HG03457 (cell line): ENCODE measurements around the gene MTCL1.

ENCODE experiments used
- ATAC-seq: cut with Tn5 transposase; IDR thresholded peaks from one replicate; pipeline ENCODE4 v1.9.1; 2021; ENCODE audit warnings: moderate number of reproducible peaks; ENCODE audit not compliant: unreplicated experiment

Gene MTCL1

DNA sequence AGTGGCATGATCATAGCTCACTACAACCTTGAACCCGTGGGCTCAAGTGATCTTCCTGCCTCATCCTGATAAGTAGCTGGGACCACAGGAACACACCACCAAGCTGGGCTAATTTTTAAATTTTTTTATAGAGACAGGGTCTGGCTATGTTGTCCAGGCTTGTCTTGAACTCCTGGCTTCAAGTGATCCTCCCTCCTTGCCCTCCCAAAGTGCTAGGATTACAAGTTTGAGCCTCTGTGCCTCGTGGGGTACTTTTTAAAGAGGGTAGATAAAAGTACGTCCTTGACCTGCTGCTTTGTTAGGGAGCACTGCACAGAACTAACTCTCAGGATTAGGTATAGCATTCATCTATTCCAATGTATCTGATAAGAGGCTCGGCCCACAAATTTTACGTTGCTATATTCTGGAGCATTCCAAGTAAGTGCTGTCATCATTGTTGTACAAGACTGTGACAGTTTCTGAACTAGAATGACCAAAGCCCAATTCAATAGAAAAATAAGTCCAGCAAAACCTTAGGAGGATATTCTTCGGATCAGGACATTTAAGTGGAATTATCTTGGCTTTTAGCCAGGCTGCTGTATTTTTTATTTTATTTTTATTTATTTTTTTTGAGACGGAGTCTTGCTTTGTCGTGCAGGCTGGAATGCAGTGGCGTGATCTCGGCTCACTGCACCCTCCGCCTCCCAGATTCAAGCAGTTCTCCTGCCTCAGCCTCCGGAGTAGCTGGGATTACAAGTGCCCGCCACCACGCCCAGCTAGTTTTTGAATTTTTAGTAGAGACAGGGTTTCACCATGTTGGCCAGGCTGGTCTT is 4.1 kb downstream of the MTCL1 start:
- ATAC-seq: no peak

GRCh38 chr18:8711736-8712135 is 6.4 kb downstream of the MTCL1 start:
- no peak for ATAC-seq

- no peak for ATAC-seq
These were observed 8.3 kb downstream of the MTCL1 start for GRCh38 chr18:8713691-8714090.

DNA sequence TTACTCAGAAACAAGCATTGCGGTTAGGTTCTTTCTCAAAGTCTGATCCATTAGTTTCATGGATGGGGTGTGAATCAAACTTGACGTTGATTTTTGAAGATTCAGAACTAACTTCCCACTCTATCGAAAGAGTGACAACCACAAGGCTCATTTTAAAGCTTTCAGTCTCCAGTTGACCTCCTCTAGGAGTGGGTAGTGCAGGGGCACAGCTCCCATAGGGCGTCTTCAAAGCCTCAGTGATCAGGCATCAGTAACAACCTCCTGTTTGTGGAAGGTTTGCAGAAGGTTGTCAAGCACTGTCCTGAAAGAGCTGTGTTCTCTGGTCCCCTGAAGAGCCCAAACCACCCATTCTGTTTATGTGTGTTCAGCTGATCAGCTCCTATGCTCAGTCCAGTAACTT is 10.2 kb downstream of the MTCL1 start:
- no peak for ATAC-seq

DNA sequence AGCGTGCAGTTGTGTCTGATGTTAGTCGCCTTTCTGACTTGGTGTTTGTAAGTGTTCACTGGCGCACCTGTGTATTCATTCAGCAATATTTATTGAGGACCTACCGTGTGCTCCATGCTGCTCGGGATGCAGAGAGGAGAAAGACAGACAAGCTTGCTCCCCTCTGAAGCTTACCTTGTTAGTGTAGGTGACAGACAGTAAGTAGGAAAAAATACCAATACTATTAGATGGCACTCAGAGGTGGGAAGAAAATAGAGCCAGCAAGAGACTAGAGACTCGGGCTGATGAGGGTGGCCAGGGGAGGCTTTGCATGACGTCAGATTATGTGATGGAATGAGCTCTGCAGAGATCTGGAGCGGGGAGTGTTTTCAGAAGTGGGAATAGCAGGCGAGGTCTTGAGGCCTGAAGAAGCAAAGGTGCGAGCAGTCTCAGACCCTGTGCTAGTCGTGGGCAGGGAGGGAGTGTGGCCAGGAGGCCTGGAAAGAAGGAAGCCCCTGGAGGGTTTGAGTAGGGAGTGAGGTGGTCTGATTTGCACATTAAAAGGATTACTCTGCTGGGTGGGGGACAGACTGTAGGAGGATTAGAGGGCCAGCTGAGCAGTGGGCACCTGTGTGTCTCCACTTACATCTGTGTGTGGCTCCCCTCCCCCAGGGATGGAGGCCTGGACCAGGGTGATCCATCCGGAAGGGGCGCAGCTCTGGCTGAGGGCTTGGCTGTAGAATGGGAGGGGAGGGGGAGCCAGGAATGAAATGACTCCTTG is 11.8 kb downstream of the MTCL1 start:
- no peak for ATAC-seq

- ATAC-seq: no peak
These were observed 13.1 kb downstream of the MTCL1 start for GRCh38 chr18:8718401-8718913.

GRCh38 chr18:8719192-8719591 is 13.8 kb downstream of the MTCL1 start:
- ATAC-seq: no peak

DNA sequence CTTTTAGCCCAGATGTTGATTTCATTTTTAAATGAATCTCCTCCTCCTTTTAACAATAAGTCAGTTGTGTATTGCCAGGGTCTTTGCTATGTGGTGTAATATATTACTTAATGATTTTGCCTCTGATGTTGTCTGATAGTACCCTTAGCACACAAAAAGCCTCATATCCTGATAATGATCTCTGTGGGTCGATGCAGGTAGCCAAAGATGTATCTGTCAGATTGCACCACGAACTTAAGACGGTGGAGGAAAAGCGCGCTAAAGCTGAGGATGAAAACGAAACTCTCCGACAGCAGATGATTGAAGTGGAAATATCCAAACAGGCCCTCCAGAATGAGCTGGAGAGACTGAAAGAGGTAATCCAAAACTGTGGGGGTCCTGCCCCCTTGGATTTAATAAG is 14.8 kb downstream of the MTCL1 start:
- no peak for ATAC-seq

GRCh38 chr18:8721094-8721669 is 15.8 kb downstream of the MTCL1 start:
- no peak for ATAC-seq

GRCh38 chr18:8721716-8722115 is 16.4 kb downstream of the MTCL1 start:
- ATAC-seq: no peak

GRCh38 chr18:8722946-8723820 is 17.8 kb downstream of the MTCL1 start:
- no peak for ATAC-seq

GRCh38 chr18:8724452-8724851 is 19.1 kb downstream of the MTCL1 start:
- no peak for ATAC-seq

DNA sequence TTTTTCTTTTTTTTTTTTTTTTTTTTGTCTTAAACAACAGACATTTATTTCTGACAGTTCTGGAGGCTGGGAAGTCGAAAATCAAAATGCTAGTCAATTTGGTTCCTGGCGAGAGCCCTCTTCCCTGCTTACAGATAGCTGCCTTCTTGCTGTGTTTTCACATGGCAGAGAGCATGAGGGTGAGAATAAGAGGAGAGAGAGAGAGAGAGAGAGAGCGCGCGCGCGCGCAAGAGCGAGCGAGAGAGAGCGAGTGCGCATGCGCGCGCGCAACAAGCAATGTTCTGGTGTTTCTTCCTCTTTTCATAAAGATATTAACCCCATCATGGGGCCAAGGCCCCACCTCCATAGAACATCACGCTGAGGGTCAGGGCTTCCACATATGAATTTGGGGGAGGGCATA is 20.9 kb downstream of the MTCL1 start:
- ATAC-seq: no peak

GRCh38 chr18:8726963-8727705 is 21.8 kb downstream of the MTCL1 start:
- no peak for ATAC-seq

- no peak for ATAC-seq
These were observed 24.9 kb downstream of the MTCL1 start for GRCh38 chr18:8730080-8730827.

DNA sequence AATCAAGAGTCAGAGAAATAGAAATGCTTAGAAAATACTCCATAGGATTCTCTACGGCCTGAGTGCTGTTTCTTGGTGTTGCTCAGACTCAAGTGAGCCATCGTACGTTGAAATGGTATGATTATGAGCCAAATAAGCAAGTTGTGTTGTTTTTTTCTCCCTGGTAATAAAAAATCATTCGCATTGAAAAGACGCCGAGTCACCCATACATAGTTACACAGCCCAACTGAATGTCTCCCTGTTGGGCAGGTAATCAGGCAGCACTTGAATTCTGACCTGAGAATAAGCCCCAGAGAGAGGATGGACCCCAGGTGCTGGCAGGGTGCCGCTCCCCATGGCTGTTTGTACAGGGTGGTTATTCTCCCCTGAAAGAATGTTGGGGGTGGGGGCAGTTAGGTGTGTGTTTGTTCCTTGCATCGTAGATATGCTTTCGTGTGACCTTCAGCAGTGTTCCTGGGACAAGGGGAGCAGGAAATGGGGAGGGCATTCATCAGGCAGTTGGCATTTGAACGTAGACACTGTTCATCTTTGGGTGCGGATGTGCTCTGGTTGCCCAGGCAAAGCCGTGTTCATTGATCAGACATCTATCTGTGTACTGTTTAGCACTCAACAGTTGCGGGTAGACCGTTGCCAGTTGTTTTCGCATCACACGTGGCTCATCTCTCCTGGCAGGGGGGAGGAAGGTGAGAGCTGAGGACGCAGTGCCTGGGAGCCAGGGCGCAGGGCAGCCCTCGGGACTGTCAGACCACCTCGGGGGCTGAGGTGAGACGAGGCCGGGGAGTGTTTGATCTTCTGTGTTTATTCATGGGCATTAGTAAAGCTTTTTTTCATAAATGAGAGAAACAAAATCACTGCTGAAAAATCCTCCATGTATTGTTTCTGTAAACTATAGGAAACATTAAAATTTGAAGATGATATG is 27.3 kb downstream of the MTCL1 start:
- ATAC-seq: no peak

DNA sequence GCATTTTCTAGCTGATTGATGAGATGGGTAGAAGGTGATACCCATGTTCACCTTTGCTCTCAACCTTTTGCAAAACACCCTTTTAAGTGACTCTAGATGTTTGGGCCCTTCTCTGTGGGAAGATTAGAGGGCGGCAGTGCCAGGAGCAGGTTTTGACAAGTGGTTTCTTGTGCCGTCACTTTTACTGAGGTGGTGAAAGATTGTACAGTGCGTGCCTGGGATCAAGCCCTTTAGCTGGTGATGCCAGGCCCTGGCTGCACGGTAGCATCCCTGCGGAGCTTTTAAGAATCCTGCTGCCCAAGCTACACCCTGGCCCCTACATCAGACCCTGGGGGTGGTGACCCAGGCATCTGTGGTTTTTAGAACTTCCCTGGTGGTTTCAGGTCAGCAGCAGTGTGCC is 29.1 kb downstream of the MTCL1 start:
- ATAC-seq: no peak

DNA sequence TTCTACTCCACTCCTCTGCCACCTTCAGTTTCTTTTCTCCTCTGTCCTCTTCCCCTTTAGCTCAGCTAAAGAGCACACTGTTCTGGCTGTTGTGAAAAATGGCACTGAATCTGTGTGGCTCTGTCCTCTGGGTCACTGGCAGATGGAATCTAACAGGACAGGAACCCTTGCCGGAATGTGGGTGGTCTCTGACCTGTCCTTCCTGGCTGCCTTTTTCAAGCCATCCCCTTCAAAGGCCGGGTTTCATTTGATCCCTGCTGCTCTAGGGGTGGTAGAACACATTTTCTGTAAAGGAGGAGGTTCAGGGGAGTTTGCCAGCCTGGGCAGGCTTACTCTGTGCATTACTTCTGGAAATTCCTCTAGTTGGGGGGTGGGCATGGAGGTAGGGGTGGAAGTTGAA is 29.9 kb downstream of the MTCL1 start:
- ATAC-seq: no peak
